ENCODE data around the gene COPE.
"Not testable (repeated sequence)": the region's sequence is repeated elsewhere in the genome, so short reads cannot be mapped to it uniquely, and the experiment has no call there.

Gene COPE

GRCh38 chr19:18919086-18919899, at the start of gene COPE, which contains the start of gene DDX49:
Gene COPE (minus strand): TSS chr19:18919387. CDS start chr19:18919348, 39 bp downstream.
Gene DDX49 (plus strand): TSS chr19:18919715. CDS start chr19:18919742, 27 bp downstream.
- DNase-seq (ENCODE audit: low read depth in 2 of 2): peak; percentile 92 to 93

- DNase-seq (ENCODE audit: low read depth in 2 of 2): no peak
Measured at GRCh38 chr19:18967358-18968146, 48.4 kb upstream of the COPE start.

DNA sequence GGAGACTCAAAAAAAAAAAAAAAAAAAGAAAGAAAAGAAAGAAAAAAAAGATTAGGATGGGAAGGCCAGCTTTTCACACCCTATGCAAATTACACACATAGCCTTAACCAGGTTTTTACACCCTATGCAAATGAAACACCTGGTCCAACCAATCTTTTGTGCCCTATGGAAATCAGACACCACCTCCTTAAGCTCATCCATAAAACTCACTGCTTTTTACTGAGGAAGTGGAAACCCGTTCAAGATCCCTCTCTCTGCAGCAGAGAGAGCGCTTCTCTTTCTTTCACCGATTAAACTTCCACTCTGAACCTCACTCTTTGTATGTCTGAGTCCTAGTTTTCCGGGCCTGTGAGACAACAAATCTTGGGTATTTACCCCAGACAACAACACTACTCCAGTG, 47.1 kb upstream of the COPE start:
- no peak for DNase-seq (ENCODE audit: low read depth in 2 of 2)

GRCh38 chr19:18964121-18964520, 44.9 kb upstream of the COPE start:
- no peak for DNase-seq (ENCODE audit: low read depth in 2 of 2)

DNA sequence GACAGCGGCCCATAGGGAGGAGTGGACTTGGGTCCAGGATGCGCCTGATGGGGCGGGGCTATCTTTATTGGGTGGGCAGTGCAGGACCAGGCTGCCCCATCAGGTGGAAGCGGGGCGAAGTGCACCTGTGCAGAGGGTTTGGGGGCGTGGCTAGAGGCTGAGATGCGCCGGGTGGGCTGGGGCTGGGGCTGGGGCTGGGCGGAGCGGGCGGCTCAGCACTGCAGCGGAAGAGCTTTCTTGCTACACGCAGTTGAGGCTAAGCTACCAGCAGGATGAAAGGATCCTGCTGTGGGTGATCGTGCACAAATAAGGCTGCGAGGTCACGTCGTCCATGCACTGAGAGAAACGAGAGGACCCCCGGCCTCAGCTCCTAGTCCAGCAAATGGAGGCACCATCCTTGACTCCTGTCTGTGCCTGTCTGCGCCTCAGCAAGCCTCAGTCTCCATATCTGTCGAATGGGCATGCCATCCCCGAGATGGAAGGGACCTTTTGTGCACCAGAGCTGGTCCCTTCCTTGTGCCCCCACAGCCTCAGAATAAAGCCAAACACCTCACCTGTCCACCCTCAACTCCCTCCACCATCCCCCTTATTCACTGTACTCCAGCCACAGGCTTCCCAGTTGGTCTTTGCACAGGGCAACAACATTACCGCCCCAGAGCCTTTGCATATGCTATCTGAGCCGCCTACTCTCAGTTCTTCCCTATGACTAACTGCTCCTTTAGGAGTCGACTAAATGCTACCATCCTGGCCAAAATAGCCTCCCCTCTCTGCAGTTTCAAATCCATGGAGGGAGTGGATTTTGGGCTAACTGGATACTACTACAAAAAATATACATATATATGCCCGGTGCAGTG, 42.8 kb upstream of the COPE start:
- no peak for DNase-seq (ENCODE audit: low read depth in 2 of 2)

DNA sequence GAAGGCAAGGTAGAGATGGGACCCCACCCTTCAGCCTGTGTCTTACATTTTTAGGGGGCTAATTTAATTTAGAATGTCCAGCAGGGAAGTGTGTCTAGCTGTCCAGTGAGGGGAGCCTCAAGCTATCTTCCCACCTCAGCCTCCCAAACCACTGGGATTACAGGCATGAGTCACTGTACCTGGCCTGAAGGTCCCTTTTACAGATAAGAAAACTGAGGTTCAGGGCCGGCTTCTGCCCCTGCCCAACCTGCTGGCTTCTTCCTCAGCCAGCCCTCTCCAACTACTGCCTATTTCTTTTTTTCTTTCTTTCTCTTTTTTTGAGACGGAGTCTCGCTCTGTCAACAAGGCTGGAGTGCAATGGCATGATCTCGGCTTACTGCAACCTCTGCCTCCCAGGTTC, 41.2 kb upstream of the COPE start:
- no peak for DNase-seq (ENCODE audit: low read depth in 2 of 2)

DNA sequence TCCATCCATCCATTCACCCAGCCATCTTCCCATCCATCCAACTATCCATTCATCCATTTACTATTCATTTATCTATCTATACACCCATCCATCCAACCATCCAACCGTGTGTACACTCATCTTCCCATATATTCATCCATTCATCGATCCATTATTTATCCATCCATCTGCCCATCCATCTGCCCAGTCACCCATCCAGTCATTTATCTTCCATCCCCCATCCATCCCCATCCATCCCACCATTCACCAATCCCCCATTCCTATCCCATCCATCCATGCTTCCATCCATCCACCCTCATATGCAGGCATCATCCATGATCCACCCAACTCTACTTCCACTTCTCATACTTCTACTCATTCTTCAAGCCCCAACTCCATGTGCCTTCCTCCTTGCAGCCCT, 35.9 kb upstream of the COPE start:
- no peak for DNase-seq (ENCODE audit: low read depth in 2 of 2)

GRCh38 chr19:18954094-18954493, 34.9 kb upstream of the COPE start:
- no peak for DNase-seq (ENCODE audit: low read depth in 2 of 2)

- DNase-seq (ENCODE audit: low read depth in 2 of 2): not testable (repeated sequence)
Measured at GRCh38 chr19:18952364-18953003, 33.3 kb upstream of the COPE start.

DNA sequence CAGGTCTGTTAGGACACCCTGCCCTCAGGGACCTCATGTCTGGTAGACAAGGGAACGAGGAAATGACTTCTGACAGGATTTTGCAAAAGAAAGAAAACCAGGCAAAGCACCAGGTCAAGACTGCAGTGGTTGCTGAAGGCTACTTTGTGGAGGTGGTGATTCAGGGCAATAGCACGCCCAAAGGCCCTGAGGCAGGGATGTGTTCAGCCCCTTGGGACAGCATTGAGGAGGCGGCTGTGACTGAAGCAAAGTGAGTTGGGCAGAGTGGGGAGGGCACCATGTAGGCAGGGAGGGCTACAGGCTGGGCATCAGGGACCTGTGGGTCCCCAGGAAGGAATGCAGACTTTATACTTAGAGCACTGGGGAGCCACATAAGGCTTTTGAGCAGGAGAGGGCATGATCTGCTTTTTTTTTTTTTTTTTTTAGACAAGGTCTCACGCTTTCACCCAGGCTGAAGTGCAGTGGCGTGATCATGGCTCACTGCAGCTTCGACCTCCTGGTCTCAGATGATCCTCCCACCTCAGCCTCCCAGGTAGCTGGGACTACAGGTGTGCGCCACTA, 32.6 kb upstream of the COPE start:
- DNase-seq (ENCODE audit: low read depth in 2 of 2): no peak

- no peak for DNase-seq (ENCODE audit: low read depth in 2 of 2)
Measured at GRCh38 chr19:18949858-18950257, 30.7 kb upstream of the COPE start.

DNA sequence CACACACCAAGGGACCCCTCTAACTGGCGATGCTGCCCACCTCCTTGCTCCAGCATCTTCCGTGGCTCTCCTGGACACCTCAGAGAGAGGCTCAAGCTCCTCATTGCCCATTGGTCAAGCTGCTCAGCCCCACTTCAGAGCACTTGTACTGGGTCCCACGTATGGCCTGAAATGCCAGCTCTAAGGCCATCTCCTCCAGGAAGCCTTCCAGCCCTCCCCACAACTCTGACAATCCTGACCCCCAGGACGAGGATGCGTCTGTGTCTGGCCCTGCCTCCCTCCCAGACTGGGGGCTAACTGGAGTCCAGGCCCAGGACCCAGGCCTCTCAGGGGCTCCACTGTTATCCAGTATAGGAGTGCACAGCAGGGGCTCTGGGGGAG, 29.8 kb upstream of the COPE start:
- DNase-seq (ENCODE audit: low read depth in 2 of 2): no peak

- no peak for DNase-seq (ENCODE audit: low read depth in 2 of 2)
Measured at GRCh38 chr19:18948075-18948975, 29.1 kb upstream of the COPE start.

DNA sequence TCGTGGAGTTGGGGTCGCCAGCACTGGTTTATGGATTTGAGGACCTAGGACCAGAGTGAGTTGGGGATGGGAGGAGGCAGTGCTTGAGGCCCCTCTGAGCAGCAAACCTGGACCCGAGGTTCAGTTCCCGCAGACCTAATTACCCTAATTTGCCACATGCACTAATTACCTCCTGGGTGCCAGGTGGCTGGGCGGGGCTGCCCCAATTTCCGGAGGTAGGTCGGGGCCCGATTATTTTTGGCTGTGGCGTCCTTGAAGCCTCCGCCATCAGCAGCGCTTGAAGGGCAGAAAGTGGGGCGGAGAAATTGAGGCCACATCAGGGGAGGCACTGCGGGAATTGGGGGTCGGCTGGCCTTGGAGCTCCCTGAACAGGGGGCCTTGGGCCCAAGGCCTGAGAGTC, 27.7 kb upstream of the COPE start:
- DNase-seq (ENCODE audit: low read depth in 2 of 2): no peak

- DNase-seq (ENCODE audit: low read depth in 2 of 2): no peak
Measured at GRCh38 chr19:18946335-18946734, 27.1 kb upstream of the COPE start.

DNA sequence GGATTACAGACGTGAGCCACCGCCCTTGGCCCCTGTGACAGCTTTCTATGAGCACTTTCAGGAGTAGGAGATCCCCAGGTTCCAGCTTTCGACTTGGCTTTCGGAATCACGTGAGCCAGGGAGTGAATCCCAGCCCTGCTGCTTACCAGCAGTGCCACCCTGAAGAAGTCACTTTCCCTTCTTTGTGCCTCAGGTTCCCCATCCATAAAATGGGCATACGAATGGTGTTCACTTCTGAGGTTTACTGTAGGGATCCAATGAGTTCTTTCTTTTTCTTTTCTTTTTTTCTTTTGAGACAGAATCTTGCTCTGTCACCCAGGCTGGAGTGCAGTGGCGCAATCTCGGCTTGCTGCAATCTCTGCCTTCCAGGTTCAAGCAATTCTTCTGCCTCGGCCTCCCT, 26.1 kb upstream of the COPE start:
- DNase-seq (ENCODE audit: low read depth in 2 of 2): no peak

GRCh38 chr19:18943465-18943864, 24.3 kb upstream of the COPE start:
- DNase-seq (ENCODE audit: low read depth in 2 of 2): no peak

GRCh38 chr19:18942692-18943091, 23.5 kb upstream of the COPE start:
- DNase-seq (ENCODE audit: low read depth in 2 of 2): no peak

GRCh38 chr19:18941628-18942354, 22.6 kb upstream of the COPE start:
- no peak for DNase-seq (ENCODE audit: low read depth in 2 of 2)

All from stimulated activated CD4-positive, alpha-beta T cell treated with anti-CD3 and anti-CD28 coated beads, Interleukin-1b, Interleukin-23, amount 100 ng/mL, for 1 hour (primary cell).